H54 (cell line): ENCODE results near the gene PRSS38.

ENCODE experiments used
- DNase-seq: peaks from one replicate; pipeline ENCODE4 v3.0.0; 2011; ENCODE audit warnings: low spot score, mixed read lengths; ENCODE audit not compliant: insufficient read length
- FAIRE-seq: peaks from 3 replicates; lab custom pipeline; 2011; peaks lifted over from hg19 to GRCh38; lab: Jason Lieb, UNC
- POLR2A ChIP-seq: IDR thresholded peaks from 2 replicates; pipeline ENCODE4 v1.6.1; 2011; ENCODE audit warnings: low read depth, mild to moderate bottlenecking, low read length

The PRSS38 gene

GRCh38 chr1:227793079-227793947 lies 22.2 kb upstream of the PRSS38 start:
- no peak for TF ChIP-seq POLR2A
- DNase-seq (no peak), FAIRE-seq (no peak)

- no peak for FAIRE-seq
- TF ChIP-seq POLR2A = no peak
- DNase-seq = no peak
These were observed 21.3 kb upstream of the PRSS38 start for GRCh38 chr1:227793948-227794816.

- DNase-seq (no peak), FAIRE-seq (no peak)
- no peak for TF ChIP-seq POLR2A
These were observed 20.7 kb upstream of the PRSS38 start for GRCh38 chr1:227794817-227795192.

- no peak for DNase-seq
- no peak for FAIRE-seq
- TF ChIP-seq POLR2A = no peak
These were observed 19.7 kb upstream of the PRSS38 start for GRCh38 chr1:227795732-227796131.

- no peak for TF ChIP-seq POLR2A
- no peak for FAIRE-seq
- no peak for DNase-seq
These were observed 19.0 kb upstream of the PRSS38 start for GRCh38 chr1:227796359-227796915.

- TF ChIP-seq POLR2A = no peak
- no peak for DNase-seq
- no peak for FAIRE-seq
These were observed 18.3 kb upstream of the PRSS38 start for GRCh38 chr1:227797144-227797543.

GRCh38 chr1:227797625-227798024 lies 17.9 kb upstream of the PRSS38 start:
- no peak for TF ChIP-seq POLR2A

GRCh38 chr1:227798078-227798802 lies 17.2 kb upstream of the PRSS38 start:
- DNase-seq (no peak), FAIRE-seq (no peak)
- no peak for TF ChIP-seq POLR2A

More at GRCh38 chr1:227797625-227798024, 17.9 kb upstream of the PRSS38 start:
- FAIRE-seq = no peak
- DNase-seq = no peak

GRCh38 chr1:227799756-227800155 lies 15.7 kb upstream of the PRSS38 start:
- FAIRE-seq (no peak), DNase-seq (no peak)
- TF ChIP-seq POLR2A = no peak

GRCh38 chr1:227803933-227804332 lies 11.5 kb upstream of the PRSS38 start:
- TF ChIP-seq POLR2A = no peak
- no peak for DNase-seq
- no peak for FAIRE-seq

GRCh38 chr1:227805606-227806197 lies 9.8 kb upstream of the PRSS38 start:
- no peak for TF ChIP-seq POLR2A
- DNase-seq (peak; percentile 72), FAIRE-seq (peak; percentile 100)

- TF ChIP-seq POLR2A = no peak
- FAIRE-seq = no peak
- no peak for DNase-seq
These were observed 6.9 kb upstream of the PRSS38 start for GRCh38 chr1:227808566-227808965.

- TF ChIP-seq POLR2A = no peak
- no peak for DNase-seq
- FAIRE-seq = no peak
These were observed 6.4 kb upstream of the PRSS38 start for GRCh38 chr1:227809026-227809425.
